DOHH2 (cell line): ENCODE data around the gene MAP3K4.

Source experiments
- H3F3A ChIP-seq: fragments of 200-600 bp; sonication (generic), shearing (Covaris generic); 2 replicates; pipeline ENCODE4 v1.6.0; 2016; ENCODE audit warnings: antibody characterized with exemption, mild to moderate bottlenecking; ENCODE audit not compliant: control insufficient read depth, insufficient read depth
- H3K27ac ChIP-seq: fragments of 200-600 bp; sonication (generic); 2 replicates; pipeline ENCODE4 v1.5.1; 2014; ENCODE audit warnings: low read depth, mild to moderate bottlenecking, low read length, moderate library complexity
- H3K27me3 ChIP-seq: fragments of 200-600 bp; sonication (generic); 2 replicates; pipeline ENCODE4 v1.6.1; 2014; ENCODE audit warnings: mild to moderate bottlenecking, low read length, mixed read lengths; ENCODE audit not compliant: control insufficient read depth
- H3K36me3 ChIP-seq: fragments of 200-600 bp; sonication (generic); 2 replicates; pipeline ENCODE4 v1.6.1; 2014; ENCODE audit warnings: mild to moderate bottlenecking, low read length, moderate library complexity, mixed read lengths; ENCODE audit not compliant: control insufficient read depth
- H3K4me1 ChIP-seq: fragments of 200-600 bp; sonication (generic); 2 replicates; pipeline ENCODE4 v1.6.1; 2014; ENCODE audit warnings: mild to moderate bottlenecking, low read length, mixed read lengths; ENCODE audit not compliant: control insufficient read depth
- H3K4me2 ChIP-seq: fragments of 200-600 bp; sonication (generic); 2 replicates; pipeline ENCODE4 v1.6.0; 2014; ENCODE audit warnings: mild to moderate bottlenecking, low read length, moderate library complexity
- H3K4me3 ChIP-seq: fragments of 200-600 bp; sonication (generic); 2 replicates; pipeline ENCODE4 v1.5.1; 2014; ENCODE audit warnings: mild to moderate bottlenecking, low read length, mixed read lengths
- H3K79me2 ChIP-seq: fragments of 200-600 bp; sonication (generic); 2 replicates; pipeline ENCODE4 v1.6.1; 2014; ENCODE audit warnings: mild to moderate bottlenecking, low read length, mixed read lengths; ENCODE audit not compliant: control insufficient read depth
- H3K9me2 ChIP-seq: fragments of 200-600 bp; sonication (generic); replicated peaks from 2 replicates; pipeline ENCODE4 v1.6.1; 2014; ENCODE audit warnings: mild to moderate bottlenecking, low read length, mixed read lengths; ENCODE audit not compliant: control insufficient read depth
- H3K9me3 ChIP-seq: fragments of 200-600 bp; sonication (generic); 2 replicates; pipeline ENCODE4 v1.6.1; 2014; ENCODE audit warnings: antibody characterized with exemption, low read length, mixed read lengths; ENCODE audit not compliant: control insufficient read depth, insufficient read depth
- H4K20me1 ChIP-seq: fragments of 200-600 bp; sonication (generic); 2 replicates; pipeline ENCODE4 v1.6.0; 2014; ENCODE audit warnings: low read depth, mild to moderate bottlenecking, antibody characterized with exemption, low read length, moderate library complexity; ENCODE audit not compliant: control insufficient read depth, insufficient read depth
- EZH2phosphoT487 ChIP-seq: fragments of 200-600 bp; sonication (generic); IDR thresholded peaks from 2 replicates; pipeline ENCODE4 v1.6.1; 2017; ENCODE audit warnings: borderline replicate concordance, mild to moderate bottlenecking, antibody characterized with exemption, low read length, moderate library complexity, mixed read lengths
- TF ChIP-seq, protein P1 (sequence below): fragments of 200-600 bp; sonication (generic); IDR thresholded peaks from one replicate; pipeline ENCODE4 v1.5.1; 2014; ENCODE audit warnings: antibody characterized with exemption, mild to moderate bottlenecking, low read depth, low read length; ENCODE audit not compliant: poor library complexity, severe bottlenecking

Gene MAP3K4

DNA sequence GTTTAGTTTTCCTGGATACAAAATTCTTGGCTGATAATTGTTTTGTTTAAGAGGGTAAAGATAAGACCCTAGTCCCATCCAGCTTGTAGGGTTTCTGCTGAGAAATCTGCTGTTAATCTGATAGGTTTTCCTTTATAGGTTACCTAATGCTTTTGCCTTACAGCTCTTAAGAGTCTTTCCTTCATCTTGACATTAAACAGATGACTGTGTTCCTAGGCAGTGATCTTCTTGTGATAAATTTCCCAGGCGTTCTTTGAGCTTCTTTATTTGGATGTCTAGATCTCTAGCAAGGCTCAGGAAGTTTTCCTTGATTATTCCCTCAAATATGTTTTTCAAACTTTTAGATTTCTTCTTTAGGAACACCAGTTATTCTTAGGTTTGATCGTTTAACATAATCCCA is 134.0 kb downstream of the MAP3K4 start:
- Histone ChIP-seq H3K79me2 (no peaks in the 10 kb centered on the region), H3K27me3 (no peaks in the 10 kb centered on the region), H4K20me1 (no peaks in the 10 kb centered on the region), H3K4me2 (no peak overlapping the region), H3K27ac (no peak overlapping the region), H3K4me1 (no peaks in the 10 kb centered on the region), H3K9me3 (peaks cover 4% of the 10 kb centered on the region; the same call in 1 of the 2 replicates), H3K9me2 (no peaks in the 10 kb centered on the region), H3K36me3 (peaks cover 31% of the 10 kb centered on the region), H3F3A (no peaks in the 10 kb centered on the region), H3K4me3 (no peak overlapping the region)
- TF ChIP-seq, protein P1, sequence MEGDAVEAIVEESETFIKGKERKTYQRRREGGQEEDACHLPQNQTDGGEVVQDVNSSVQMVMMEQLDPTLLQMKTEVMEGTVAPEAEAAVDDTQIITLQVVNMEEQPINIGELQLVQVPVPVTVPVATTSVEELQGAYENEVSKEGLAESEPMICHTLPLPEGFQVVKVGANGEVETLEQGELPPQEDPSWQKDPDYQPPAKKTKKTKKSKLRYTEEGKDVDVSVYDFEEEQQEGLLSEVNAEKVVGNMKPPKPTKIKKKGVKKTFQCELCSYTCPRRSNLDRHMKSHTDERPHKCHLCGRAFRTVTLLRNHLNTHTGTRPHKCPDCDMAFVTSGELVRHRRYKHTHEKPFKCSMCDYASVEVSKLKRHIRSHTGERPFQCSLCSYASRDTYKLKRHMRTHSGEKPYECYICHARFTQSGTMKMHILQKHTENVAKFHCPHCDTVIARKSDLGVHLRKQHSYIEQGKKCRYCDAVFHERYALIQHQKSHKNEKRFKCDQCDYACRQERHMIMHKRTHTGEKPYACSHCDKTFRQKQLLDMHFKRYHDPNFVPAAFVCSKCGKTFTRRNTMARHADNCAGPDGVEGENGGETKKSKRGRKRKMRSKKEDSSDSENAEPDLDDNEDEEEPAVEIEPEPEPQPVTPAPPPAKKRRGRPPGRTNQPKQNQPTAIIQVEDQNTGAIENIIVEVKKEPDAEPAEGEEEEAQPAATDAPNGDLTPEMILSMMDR = no peak
- no peak for TF ChIP-seq EZH2phosphoT487

DNA sequence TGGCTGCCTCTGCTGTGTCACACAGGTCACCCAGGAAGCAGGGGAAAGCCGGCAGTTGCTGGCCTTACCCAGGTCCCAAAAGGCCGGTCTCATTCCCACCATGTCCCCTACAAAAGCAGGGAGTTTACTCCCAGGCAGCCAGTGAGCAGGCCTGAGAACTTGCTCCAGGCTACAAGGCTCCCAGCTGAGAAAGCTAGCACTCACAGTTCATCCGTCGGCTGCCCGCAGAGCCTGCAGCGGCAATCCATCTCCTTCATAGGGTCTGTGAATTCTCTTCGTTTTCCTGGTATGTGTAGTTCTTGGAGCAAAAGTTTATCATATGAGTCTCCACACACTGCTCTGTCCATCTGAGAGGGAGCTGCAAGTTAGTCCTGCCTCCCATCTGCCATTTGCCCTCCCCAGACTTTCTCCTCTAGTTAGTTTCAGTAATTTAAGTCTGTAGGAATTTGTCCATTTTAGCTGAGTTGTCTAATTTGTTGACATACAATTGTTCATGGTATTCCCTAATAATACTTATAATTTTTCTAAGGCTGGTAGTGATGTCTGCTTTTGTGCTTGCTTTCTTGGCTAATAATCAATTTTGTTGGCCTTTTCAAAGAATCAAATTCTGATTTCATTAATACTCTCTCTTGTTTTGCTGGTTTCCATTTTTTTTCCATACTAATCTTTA is 135.6 kb downstream of the MAP3K4 start:
- no peaks in the 10 kb centered on the region for H3K4me1 ChIP-seq
- no peaks in the 10 kb centered on the region for H3K79me2 ChIP-seq
- H3K36me3 ChIP-seq = peaks cover 27% of the 10 kb centered on the region
- TF ChIP-seq EZH2phosphoT487 = no peak
- TF ChIP-seq, protein P1 = no peak
- no peak overlapping the region for H3K4me2 ChIP-seq
- no peak overlapping the region for H3K4me3 ChIP-seq
- no peak overlapping the region for H3K27ac ChIP-seq
- H4K20me1 ChIP-seq = no peaks in the 10 kb centered on the region
- no peaks in the 10 kb centered on the region for H3F3A ChIP-seq
- no peaks in the 10 kb centered on the region for H3K27me3 ChIP-seq
- H3K9me2 ChIP-seq = no peaks in the 10 kb centered on the region
- peaks cover 3% of the 10 kb centered on the region; the same call in 1 of the 2 replicates for H3K9me3 ChIP-seq

DNA sequence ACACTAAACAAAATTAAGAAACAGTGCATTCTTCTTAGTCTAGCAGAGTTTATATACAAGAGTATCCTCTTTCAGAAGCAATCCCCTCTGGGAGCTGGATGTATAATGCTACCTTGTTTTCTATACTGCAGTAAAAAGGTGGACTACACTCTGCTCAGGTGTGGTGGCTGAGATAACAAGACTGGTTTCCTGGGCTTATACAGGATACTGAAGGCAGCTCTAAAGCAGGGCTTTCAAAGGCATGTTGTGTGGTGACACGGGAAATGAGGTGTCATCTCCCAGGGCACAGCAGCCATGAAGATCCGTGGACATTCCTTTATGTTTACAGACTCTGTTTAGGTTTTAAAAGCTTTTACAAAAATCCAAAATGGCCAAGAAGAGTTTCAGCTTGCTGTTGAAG is 136.7 kb downstream of the MAP3K4 start:
- H3K36me3 ChIP-seq = peaks cover 22% of the 10 kb centered on the region
- H3F3A ChIP-seq = no peaks in the 10 kb centered on the region
- no peaks in the 10 kb centered on the region for H3K9me3 ChIP-seq

DNA sequence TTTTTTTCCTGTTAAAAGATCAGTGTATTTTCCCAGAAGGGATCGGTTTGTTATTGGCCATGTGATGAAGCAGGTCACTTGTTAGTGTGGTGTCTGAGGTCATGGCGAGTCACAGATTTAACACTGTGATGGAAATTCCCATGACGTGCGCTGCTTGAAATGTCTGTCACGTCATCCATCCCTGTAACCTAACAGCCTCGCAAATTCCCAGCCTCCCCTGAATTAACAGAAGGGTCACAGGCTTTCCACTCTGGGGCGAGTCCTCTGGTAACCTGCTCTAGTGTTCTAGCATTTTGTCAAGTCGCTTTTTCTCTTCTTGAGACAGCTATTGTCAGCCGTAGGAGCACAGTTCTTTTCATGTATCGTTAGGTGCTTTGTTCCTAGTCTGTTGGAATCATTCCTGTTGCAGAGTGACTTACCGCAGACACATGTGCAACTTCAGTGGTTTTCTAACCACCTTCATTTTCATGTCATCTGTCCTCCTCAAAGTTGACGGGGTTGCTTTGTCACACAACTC is 137.2 kb downstream of the MAP3K4 start:
- Histone ChIP-seq H3K79me2 (no peaks in the 10 kb centered on the region), H3K4me3 (no peak overlapping the region), H3K9me2 (no peaks in the 10 kb centered on the region), H3K4me2 (no peak overlapping the region), H3K9me3 (no peaks in the 10 kb centered on the region), H3K36me3 (peaks cover 18% of the 10 kb centered on the region), H3K27ac (no peak overlapping the region), H3K27me3 (no peaks in the 10 kb centered on the region), H3K4me1 (no peaks in the 10 kb centered on the region), H3F3A (no peaks in the 10 kb centered on the region), H4K20me1 (no peaks in the 10 kb centered on the region)
- TF ChIP-seq, protein P1 = no peak
- TF ChIP-seq EZH2phosphoT487 = no peak

More for the DNA sequence above, 136.7 kb downstream of the MAP3K4 start:
- Histone ChIP-seq H3K4me3 (no peak overlapping the region), H3K4me2 (no peak overlapping the region), H4K20me1 (no peaks in the 10 kb centered on the region), H3K27ac (no peak overlapping the region), H3K4me1 (no peaks in the 10 kb centered on the region), H3K79me2 (no peaks in the 10 kb centered on the region), H3K27me3 (no peaks in the 10 kb centered on the region), H3K9me2 (no peaks in the 10 kb centered on the region)
- TF ChIP-seq EZH2phosphoT487 = no peak
